IPS-NIHi7 (cell line): ENCODE data around the gene PTPRG.
A peak's percentile ranks its signal among the peaks of the same experiment; 100 is the strongest.
"Not testable (repeated sequence)": the region's sequence is repeated elsewhere in the genome, so short reads cannot be mapped to it uniquely, and the experiment has no call there.

Experiments used
- DNase-seq: peaks from one replicate; pipeline ENCODE4 v3.0.0; 2012; ENCODE audit warnings: mixed read lengths; ENCODE audit errors: extremely low spot score

PTPRG gene

DNA sequence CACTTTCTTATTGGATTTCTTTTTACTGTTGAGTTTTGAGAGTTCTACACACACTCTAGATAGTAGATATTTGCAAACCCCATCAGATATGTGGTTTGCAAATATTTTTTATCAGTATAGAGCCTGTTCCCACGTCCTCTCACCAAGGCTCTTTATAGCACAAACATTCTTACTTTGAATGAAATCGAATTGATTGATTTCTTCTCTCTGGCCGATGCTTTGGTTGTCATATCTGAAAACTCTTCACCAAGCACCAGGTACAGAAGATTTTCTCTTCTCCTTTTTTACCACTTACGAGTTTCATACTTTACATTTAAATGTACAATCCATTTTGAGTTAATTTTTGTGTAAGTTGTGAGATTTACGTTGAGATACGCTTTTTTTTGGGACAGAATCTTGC, 163.4 kb downstream of the PTPRG start:
- no peak for DNase-seq

DNA sequence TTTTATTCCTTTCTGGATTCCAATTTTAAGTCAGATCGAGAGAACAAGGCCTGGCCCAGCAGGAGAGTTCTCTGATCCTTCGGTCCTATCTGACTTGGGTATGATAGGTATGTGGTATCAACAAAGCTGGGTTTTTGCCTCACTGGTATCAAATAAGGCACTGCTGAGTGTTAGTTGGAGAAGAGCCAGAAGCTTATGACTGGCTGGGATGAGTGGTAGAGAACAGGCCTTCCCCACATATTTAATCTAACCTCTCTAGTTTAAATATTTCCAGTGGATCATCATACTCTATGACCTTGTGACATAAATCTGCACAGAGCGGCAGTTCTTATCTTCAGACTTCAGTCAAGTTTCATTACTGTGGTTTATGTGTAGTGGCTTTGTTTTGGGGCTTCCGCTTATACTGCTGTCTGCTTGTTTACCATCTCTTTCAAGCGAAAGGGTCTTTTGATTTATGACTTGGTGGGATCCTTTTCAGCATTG, 164.5 kb downstream of the PTPRG start:
- peak; percentile 37 for DNase-seq

DNA sequence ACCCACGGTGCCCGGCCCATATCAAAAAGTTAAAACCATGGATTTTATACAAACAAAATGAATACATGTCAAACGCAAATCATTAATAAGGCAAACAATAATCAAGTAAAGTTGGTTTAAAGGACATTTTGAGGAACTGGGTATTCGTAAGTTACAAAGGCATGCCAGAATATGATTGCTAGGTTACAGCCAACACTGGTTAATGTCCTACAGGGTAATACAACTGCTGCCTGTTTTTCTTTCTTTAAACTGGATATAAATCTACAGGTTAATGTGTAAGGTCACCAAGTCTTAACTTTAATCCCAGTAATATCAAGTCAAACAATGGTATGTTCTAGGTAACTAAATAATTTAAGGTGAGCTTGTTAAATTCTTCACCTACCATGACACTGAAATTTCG, 166.1 kb downstream of the PTPRG start:
- no peak for DNase-seq

DNA sequence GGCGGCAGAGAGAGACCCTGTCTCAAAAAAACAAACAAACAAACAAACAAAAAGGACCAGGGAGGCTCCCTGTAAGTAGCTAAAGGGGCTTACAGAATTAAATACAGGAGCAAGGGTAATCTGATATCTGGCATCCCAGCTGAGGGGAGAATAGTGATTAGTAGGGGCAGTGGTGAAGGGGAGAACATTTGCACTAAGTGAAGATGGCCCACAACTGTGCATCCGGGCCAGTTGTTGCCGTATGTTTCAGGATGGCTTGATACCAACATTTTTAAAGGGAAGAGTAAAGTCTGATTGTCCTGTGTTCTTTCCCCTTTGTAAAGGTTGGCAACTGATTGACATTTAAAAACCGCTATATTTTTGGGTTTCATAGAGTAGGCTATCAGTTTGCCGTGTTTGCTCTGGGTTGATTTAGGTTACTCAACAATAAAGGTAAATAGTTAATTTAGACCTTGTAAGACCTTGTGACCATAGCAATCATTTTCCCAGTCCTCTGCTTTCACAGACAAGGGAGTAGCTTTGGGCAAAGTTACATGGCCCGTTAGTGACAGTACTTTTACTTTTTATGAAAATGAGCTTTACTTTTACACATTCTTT, 167.8 kb downstream of the PTPRG start:
- DNase-seq, result no peak

DNA sequence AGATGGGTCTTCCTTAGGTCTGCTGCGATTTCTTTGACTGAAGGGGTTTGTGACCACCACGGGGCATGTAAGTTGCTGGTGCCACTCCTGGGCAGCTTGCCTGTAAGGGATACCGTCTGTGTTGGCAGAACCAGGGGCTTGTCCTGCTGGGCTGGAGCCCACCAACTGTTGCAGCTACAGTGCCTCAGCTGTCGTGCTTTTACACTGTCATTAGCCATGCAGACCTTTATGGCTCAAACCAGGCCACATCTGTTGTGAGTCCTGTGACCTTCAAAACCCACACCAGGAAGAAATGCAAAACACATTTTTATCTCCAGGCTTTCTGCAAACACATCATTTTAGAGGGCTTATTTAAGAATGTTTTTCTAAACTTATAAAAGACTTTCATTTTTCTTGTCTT, 168.7 kb downstream of the PTPRG start:
- no peak for DNase-seq

DNA sequence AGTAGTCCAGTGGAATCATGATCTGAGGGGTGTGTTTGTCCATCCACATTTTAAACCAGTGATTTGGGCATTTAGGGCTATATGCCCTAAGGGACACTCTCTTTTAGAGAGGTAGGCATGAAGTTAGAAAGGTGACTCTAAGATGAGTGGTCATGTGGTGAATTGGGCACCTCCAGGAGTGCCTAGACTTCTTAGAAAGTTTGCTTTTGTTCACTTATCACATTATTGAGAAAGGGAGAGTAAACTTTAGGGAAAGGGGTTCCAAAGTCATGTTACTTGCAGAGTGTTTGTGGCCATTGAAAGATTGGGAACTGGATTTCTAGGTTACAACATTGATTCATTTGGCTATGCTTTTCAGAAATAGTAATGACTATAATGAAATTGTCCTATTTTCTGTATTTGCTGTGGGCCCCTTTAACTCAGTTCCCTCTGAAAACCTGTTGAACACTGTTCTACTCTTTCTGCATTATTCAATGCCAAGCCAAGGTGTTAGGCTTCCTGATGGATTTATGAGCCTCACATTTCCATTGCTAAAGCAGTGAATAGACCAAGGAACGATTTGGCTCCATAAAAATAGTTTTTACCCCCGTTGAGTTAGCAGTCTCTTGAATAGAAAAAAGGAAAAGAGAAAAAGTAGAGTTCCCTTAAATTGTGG, 169.3 kb downstream of the PTPRG start:
- DNase-seq, result no peak

DNA sequence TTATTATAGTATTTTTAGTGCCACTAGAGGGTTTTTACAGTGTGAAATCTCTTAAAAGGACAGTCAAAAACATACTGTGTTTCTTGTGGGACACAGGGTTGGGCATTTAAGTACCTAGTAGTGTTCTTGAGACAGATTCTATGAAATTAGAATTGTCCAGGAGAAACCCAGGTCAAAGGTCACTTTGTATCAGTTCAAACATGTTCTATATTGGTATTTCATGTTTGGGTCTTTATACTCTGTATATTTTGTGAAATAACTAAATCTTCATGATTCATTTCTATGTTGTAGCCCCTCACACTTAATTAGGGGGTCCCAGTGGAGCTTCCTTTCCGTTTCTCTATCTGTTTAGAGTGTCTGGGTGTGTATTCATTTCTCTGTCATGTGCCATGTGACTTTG, 171.6 kb downstream of the PTPRG start:
- DNase-seq, result no peak

DNA sequence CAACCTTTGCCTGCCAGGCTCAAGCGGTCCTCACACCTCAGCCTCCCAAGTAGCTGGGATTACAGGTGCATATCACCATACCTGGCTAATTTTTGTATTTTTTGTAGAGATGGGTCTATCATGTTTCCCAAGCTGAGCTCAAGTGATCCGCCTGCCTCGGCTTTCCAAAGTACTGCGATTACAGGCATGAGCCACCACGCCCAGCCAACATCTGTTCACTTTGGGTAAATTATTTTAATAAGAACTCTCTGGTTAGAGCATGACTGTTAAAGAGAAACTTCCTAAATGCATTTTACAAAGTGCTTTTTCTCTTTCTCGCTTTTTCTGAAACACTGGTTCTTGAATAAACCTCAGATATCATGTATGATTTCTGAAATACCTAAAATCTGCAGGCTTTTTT, 172.5 kb downstream of the PTPRG start:
- no peak for DNase-seq

DNA sequence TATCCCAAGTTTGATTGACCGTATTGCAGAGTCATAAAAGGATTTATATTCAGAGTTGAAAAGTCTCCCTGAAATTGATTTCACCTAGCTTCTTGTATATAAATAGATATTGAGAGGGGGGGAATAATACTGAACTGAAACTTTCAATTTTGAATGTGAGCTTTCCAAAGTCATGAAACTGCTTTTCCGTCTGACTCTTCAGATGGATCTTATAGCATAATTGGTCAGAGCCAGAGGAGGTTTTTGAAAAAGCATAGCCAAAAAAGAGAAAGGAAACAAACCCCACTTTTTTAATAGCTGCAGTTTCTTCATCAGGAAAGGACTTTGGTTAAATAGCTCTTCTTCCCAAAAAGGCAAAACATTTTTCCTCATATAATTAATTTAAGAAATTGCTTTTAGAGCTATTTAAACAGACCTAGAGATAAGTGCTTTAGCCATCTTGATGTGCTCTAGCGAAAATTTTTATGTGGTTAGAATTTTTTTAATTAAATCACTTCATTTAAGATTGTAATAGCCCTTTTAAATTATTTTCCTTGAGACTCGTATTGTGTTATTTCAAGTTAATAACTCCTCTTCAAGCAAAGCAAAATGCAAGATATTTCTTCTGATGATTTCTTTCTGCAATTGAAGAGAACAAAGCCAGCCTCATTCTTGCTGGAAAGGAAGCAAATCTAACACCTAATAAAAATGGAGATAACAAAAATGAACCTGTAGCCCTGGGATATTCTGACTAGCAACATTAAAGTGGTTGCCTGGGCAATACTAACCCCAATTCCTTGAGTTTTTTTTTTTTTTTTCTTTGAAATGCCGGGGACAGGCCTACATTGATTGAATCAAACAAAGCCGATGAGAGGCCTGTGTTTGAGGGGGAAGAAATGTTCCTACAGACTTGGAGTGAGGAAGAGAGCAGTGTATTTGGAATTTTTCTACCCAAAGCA, 173.6 kb downstream of the PTPRG start:
- DNase-seq, result no peak

DNA sequence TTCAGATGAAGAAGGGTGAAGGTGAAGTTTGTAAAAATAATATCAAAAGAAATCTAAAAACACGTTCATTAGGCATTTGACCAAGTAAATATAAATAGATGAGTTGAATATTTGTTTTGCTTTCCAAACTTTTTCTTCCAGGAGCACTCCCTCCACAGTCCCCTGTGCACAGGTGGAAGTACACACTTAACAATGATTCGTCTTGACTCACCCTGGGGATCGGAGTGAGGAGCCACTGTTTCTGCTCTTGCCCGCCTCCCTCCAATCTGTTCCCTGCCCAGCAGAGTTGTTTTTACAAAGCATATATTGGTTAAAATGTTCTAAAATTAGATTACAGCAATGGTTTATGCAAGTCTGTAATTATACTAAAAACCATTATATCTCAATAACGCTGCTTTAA, 175.1 kb downstream of the PTPRG start:
- no peak for DNase-seq

DNA sequence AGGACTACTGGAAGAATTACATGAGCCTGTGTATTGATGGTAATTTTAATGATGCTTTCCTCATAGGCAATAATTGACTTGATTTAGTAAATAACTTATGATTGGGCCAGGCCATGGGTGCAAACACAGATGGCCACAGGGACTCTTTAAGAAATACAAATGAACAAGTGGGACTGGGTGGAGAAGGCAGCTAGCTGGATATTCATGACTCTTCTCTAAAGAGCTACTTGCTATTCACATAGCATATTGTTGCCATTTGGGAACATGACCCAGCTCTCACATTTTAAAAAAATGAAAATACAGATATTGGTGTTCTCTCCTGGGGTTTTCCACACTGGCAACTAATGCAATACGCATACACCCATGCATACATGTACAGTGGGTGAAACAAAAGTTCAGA, 178.3 kb downstream of the PTPRG start:
- no peak for DNase-seq

DNA sequence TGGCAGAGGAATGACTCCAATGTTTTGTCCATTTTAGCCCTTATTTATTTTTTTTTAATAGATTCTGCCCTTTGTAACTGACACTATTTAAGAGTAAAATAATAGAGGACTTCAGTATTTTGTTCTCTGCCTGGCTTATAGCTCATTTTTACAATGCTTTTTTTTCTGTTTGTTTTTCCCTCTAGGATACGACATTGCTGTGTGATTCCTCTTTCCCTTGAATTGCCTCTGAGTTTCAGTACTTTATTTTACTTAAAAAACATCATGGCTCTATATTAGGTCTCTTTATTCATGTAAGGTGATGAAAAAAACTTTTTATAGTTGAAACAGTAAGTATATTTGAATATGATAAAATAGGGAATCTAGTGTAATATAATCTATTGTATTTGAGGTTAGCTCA, 179.1 kb downstream of the PTPRG start:
- DNase-seq, result no peak

DNA sequence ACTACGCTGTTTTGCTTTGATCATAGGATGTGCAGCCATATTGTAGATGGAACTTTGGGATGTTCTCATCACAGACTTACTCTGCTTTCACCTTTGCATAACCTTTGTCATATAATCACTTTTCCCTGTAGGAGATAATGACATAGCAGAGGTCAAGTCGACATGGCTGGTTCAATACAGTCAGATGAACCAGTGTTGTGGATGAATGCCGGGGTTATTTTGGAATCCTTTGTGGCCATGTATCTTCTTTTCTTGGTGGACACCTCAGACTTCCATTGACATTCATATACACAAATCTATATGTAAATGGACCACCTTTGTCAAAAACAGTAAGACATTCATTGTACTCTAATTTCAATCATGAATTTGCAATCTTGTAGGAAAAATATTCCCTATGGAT, 180.2 kb downstream of the PTPRG start:
- DNase-seq, result no peak

DNA sequence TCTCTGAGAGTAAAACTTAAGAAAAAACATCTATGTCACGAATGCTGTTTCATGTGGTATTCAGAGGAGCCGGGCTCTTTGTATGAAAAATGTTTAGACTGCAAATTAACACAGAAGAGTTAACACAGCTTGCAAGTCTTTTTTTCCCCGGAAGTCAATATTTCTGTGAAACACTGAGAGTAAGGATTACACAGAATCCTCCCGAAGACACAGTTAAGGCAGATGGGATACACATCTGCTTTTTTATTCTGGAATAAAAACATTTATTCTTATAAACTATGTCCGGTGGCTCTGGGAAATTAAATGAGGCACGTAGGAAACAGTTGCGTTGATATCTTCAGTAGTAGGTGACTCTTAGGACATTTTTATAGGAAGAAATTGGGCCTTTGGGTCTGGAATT, 180.6 kb downstream of the PTPRG start:
- no peak for DNase-seq

DNA sequence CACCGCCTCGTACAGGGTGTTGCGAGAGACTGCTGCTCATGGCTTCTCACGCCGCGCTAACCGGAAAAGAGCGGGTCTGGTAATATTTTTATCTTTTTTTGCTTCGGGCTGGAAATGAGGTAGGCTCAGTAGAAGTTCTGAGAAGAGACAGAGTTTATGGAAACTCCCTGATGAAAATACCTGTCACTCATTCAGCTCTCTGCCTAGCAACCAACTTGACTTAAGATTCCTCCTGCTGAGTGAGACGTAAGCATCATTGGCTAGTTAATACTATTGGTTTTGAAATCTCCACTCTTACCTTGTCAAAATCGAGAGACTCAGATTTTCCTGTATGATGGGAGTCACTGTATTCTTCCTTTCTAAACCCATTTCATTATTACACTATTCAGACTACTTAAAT, 181.7 kb downstream of the PTPRG start:
- DNase-seq, result no peak

DNA sequence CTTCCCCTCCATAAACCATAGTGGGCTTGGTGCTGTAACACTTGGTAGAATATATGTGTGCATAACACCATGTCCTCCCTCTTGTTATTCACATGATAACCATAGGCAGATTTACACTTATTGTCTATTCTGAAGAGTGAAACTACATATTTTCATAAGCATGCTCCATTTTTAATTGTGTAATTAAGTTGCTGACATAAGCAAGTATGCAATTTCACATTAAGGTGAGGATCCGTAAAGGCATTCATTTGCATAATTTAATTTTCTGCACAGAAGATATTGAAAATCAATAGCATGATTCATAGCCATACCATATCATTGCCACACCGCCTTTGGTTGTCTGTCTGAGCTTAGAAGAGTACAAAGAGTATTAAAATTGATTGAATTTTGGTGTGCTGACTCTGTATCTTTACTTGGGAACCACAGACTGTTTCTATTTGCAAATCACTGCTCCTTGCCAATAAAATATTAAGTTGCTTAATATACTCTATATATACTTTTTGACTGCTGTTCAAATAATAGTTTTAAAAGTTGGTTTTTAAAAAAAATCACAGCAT, 182.4 kb downstream of the PTPRG start:
- no peak for DNase-seq

DNA sequence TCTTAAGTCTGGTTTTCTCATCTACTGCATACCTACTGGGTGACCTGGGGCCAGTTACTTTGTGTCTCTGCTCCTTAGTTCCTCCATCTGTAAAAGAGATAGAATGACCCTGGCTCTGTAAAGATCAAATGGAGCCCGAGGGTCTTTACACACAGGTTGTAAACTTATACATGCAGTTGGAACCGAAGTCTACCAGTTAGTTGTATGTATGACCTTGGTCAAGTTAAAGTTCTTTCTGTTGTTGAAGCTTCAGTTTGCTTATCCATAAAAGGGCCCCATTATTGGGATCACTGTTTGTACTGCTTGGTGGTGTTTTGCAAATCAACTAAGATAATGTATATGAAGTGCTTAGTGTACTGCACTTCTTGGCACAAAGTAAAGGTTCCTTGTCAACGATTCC, 186.9 kb downstream of the PTPRG start:
- no peak for DNase-seq

DNA sequence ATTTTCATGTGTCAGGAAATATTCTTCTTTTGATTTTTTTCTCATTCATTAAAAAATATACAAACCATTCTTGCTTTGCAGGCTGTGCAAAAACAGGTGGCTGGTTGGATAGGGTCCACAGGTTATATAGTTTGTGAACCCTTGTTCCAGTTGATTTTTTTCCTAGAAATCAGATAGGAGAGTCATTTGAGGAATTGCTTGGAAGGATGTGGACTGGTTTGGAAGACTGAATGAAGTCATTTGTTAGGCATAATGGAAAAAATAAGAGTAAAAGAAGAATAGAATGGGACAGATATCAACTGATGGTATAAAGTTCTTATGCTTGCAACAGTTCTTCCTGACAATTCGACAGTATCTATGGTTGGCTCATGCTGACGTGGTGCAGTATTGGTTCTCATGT, 189.4 kb downstream of the PTPRG start:
- no peak for DNase-seq

DNA sequence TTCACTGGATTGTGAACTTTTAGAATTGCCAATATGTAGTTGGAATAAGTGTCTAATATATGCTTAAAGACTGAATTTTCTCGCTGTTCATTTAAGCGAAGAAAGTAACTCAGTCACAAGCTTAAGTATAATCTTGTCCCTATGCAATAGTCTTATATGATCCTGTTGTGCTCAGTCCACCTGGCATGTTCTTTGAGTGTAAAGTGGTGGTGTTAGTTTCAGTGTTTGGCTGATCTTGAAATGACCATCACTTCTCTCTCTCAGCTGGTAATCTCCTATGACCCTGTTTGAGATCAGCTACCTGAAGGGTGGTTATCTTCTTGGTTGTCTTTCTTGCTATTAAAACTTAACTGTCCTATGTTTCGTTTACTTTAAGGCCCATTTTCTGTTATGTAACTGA, 197.5 kb downstream of the PTPRG start:
- DNase-seq, result no peak

DNA sequence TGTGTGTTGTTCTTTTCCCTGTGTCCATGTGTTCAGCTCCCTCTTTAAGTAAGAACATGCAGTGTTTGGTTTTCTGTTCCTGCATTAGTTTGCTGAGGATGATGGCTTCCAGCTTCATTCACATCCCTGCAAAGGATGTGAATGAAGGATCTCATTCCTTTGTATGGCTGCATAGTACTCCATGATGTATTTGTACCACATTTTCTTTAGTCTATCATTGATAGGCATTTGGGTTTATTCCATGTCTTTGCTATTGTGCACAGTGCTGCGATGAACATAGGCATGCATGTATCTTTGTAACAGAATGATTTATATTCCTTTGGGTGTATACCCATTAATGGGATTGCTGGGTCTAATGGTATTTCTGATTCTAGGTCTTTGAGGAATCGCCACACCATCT, 199.4 kb downstream of the PTPRG start:
- not testable (repeated sequence) for DNase-seq

DNA sequence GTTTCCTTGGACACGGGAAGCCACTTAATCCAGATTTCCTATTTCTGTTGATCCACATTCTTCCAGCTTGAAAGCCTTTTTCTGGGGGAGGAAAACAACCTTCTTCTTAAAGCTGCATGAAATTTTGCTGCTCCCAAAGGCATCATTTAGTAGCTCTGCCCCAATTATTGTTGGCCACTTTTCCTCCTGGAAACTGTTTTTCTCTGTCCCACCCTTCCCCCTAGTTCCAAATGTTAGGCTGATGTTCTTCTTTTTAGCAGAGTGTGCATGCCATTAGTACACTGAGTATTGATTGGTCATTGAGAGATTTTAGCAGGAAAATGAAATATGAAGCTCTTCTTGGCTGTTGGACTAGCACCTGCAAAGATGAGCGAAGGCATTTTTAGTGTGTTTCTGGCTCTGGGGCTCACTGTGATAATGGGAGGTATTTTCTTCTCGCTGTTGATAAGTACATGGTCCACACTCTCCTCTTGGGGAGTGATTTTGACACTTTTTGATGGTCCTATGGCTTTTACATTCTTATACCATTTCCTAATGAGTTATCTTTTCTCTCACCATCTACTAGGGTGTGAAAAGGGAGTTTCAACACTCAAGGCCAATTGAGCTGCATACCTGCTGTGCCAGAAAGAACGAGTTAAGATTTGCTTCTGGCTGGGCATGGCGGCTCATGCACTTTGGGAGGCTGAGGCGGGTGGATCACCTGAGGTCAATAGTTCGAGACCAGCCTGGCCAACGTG, 200.5 kb downstream of the PTPRG start:
- DNase-seq, result no peak
